Lower lobe of right lung (tissue), 2 donors: ENCODE measurements around the gene BAHD1. TPM values are rescaled to one million over a fixed set of nuclear protein-coding genes. Genes with fewer than 3 reads are reported as not detected.

Source experiments
- ATAC-seq, 2 donors: fragments of 200-7000 bp; cut with Tn5 transposase; one replicate each; pipeline ENCODE4 v1.9.1; 2020 to 2022; ENCODE audit warnings: mild to moderate bottlenecking in 2 of 2, moderate library complexity in 2 of 2
- DNase-seq: peaks from one replicate; pipeline ENCODE4 v3.0.0-alpha.2; 2020
- H3K27ac ChIP-seq: fragments of 200-600 bp; one replicate; pipeline ENCODE4 v1.8.0; 2022
- H3K27me3 ChIP-seq: fragments of 200-600 bp; one replicate; pipeline ENCODE4 v1.8.0; 2022; ENCODE audit warnings: low read depth
- H3K36me3 ChIP-seq: fragments of 200-600 bp; one replicate; pipeline ENCODE4 v1.8.0; 2022; ENCODE audit warnings: mild to moderate bottlenecking
- H3K4me1 ChIP-seq: fragments of 200-600 bp; one replicate; pipeline ENCODE4 v1.8.0; 2022
- H3K4me3 ChIP-seq: fragments of 200-600 bp; one replicate; pipeline ENCODE4 v1.8.0; 2022; ENCODE audit warnings: mild to moderate bottlenecking
- H3K9me3 ChIP-seq: fragments of 200-600 bp; one replicate; pipeline ENCODE4 v1.8.0; 2022
- CTCF ChIP-seq: fragments of 200-600 bp; IDR thresholded peaks from one replicate; pipeline ENCODE4 v1.8.0; 2022; ENCODE audit warnings: antibody characterized with exemption, mild to moderate bottlenecking
- intact Hi-C: fragments of 100-400 bp; cut with DNase I; formaldehyde crosslinking; loops from one replicate; pipeline ENCODE4 v1.11.0; 2022
- total RNA-seq: library from RNA; stranded (reverse); fragmentation: NEBNext Ultra II Directional; extraction: Animal tissue kit (Norgen Biotek cat#: 25700); gene quantifications from one replicate; pipeline ENCODE4 v1.2.1, GENCODE V29; 2021
- donor health status: DM: no; HTN: yes; CAD: no; lungs with severe emphysema.

The BAHD1 gene
- total RNA-seq, 1 donor from 2014 or later, result 23.9 TPM

- Histone ChIP-seq H3K4me3 (peak overlapping the region; percentile 48), H3K36me3 (no peaks in the 10 kb centered on the region), H3K27ac (no peak overlapping the region), H3K27me3 (peaks cover 37% of the 10 kb centered on the region), H3K9me3 (no peaks in the 10 kb centered on the region), H3K4me1 (peaks cover 35% of the 10 kb centered on the region)
- ATAC-seq, result no peak
- no peak for TF ChIP-seq CTCF
- intact Hi-C loops, result no loop called here
- no peak for DNase-seq
These were observed 5.1 kb upstream of the BAHD1 start for GRCh38 chr15:40435710-40436089.

GRCh38 chr15:40436116-40436891, 4.4 kb upstream of the BAHD1 start:
- Histone ChIP-seq H3K27me3 (peaks cover 37% of the 10 kb centered on the region), H3K4me1 (peaks cover 35% of the 10 kb centered on the region), H3K36me3 (no peaks in the 10 kb centered on the region), H3K4me3 (peak overlapping the region; percentile 48), H3K27ac (no peak overlapping the region), H3K9me3 (no peaks in the 10 kb centered on the region)
- intact Hi-C loops, result no loop called here
- no peak for TF ChIP-seq CTCF
- no peak for ATAC-seq
- DNase-seq, result no peak

- no peak for TF ChIP-seq CTCF
- intact Hi-C loops, result no loop called here
- H3K36me3 ChIP-seq, result no peaks in the 10 kb centered on the region
- DNase-seq (no peak), ATAC-seq (no peak)
- peaks cover 37% of the 10 kb centered on the region for H3K27me3 ChIP-seq
- no peaks in the 10 kb centered on the region for H3K9me3 ChIP-seq
- H3K4me3 ChIP-seq, result peak overlapping the region; percentile 48
- H3K4me1 ChIP-seq, result peaks cover 35% of the 10 kb centered on the region
- no peak overlapping the region for H3K27ac ChIP-seq
These were observed 3.6 kb upstream of the BAHD1 start for GRCh38 chr15:40436892-40437751.

DNA sequence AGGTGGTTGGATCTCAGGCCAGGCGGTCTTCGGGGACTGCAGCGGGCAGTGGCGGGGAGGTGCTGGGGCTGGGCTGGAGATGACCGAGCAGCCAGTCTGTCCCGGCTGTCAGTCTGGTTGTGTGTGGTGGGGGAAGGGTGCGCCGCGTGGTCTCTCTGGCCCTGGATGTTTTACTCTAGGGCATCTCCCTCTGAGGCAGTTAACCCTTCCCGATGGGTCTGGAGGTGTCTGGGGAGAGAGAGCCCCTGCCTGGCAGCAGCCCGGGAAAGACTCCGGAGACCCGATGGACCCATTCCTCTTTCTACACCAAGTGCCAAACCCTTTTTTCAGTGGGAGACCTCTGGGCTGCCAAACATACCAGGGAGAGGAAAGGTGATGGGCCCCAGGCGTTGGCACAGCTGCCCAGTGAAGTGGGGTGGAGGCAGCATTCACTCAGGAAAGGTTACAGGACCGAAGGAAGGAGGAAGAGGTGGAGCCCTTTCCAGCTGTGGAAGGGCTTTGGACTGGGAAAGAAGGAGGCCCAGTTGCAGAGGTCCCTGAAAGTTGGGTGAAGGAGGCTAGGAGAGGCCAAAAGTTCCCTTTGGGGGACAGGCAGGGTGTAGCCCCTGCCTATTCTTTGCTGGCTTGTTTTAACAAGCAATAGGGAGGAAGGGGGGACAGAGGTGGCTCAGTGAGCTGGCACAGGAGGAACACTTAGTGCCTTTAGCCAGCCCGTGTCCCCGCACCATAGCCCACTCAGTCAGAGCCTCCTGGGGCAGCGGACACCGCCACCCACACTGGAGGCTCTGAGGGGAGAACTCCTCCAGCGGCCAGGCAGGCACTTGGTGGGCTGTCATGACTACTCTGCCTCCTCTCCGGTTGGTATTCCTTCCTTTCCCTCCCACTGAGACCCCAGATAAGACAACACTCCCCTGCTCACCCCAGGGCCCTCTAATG, 2.7 kb upstream of the BAHD1 start:
- peaks cover 37% of the 10 kb centered on the region for H3K27me3 ChIP-seq
- no peak for ATAC-seq
- DNase-seq, result no peak
- intact Hi-C loops, result no loop called here
- H3K4me1 ChIP-seq, result peaks cover 43% of the 10 kb centered on the region
- no peaks in the 10 kb centered on the region for H3K36me3 ChIP-seq
- no peak overlapping the region for H3K27ac ChIP-seq
- H3K9me3 ChIP-seq, result no peaks in the 10 kb centered on the region
- no peak overlapping the region for H3K4me3 ChIP-seq
- no peak for TF ChIP-seq CTCF

- Histone ChIP-seq H3K27ac (no peak overlapping the region), H3K9me3 (no peaks in the 10 kb centered on the region), H3K4me1 (peaks cover 50% of the 10 kb centered on the region), H3K36me3 (no peaks in the 10 kb centered on the region), H3K27me3 (peaks cover 37% of the 10 kb centered on the region), H3K4me3 (no peak overlapping the region)
- no peak for TF ChIP-seq CTCF
- intact Hi-C loops, result no loop called here
- DNase-seq, result no peak
- no peak for ATAC-seq
These were observed 2.0 kb upstream of the BAHD1 start for GRCh38 chr15:40438712-40439111.
